Measurements from ENCODE around the gene MAN1B1.
A peak's percentile ranks its signal among the peaks of the same experiment; 100 is the strongest.

MAN1B1 gene

DNA sequence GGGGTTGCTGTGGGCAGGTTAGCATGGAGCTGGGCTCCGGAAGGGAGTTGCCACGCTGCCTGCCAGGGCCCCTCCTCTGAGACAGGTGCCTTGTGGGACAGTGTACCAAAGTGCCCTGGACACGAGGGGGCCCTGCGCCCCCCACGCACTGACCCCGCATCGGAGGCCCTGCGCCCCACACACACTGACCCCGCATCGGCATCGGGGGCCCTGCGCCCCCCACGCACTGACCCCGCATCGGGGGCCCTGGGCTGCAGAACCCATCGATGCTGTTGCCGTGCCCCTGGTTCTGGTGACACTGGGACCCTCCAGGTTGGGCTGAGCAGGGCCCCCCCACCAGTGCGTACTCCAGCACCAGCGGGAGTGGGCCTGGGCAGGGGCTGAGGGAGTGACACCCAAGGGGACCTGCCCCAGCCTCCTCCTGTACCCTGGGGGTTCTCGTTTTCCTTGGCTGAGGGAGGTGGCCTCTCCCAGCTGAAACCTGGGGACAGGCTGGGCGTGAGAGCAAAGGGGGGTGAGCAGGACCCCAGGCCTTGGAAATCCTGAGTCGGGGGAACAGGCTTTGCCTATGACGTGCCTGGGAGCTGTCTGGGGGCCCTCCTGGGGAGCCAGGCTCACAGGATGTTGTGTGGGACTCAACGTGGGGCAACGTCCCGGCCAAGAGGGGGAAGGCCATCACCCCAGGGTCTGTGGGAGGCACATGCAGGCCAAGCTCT is 23.3 kb upstream of the MAN1B1 start:
- no peak for TF ChIP-seq POLR2AphosphoS5 (IDR thresholded peaks at IDR 0.05; ENCODE audit: low read depth, low read length)
- TF ChIP-seq SIN3A (IDR thresholded peaks at IDR 0.05; ENCODE audit: borderline replicate concordance, insufficient read depth, low read length), result no peak
- TF ChIP-seq, protein P1, sequence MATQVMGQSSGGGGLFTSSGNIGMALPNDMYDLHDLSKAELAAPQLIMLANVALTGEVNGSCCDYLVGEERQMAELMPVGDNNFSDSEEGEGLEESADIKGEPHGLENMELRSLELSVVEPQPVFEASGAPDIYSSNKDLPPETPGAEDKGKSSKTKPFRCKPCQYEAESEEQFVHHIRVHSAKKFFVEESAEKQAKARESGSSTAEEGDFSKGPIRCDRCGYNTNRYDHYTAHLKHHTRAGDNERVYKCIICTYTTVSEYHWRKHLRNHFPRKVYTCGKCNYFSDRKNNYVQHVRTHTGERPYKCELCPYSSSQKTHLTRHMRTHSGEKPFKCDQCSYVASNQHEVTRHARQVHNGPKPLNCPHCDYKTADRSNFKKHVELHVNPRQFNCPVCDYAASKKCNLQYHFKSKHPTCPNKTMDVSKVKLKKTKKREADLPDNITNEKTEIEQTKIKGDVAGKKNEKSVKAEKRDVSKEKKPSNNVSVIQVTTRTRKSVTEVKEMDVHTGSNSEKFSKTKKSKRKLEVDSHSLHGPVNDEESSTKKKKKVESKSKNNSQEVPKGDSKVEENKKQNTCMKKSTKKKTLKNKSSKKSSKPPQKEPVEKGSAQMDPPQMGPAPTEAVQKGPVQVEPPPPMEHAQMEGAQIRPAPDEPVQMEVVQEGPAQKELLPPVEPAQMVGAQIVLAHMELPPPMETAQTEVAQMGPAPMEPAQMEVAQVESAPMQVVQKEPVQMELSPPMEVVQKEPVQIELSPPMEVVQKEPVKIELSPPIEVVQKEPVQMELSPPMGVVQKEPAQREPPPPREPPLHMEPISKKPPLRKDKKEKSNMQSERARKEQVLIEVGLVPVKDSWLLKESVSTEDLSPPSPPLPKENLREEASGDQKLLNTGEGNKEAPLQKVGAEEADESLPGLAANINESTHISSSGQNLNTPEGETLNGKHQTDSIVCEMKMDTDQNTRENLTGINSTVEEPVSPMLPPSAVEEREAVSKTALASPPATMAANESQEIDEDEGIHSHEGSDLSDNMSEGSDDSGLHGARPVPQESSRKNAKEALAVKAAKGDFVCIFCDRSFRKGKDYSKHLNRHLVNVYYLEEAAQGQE (IDR thresholded peaks at IDR 0.05; ENCODE audit: insufficient read depth in 1 of 2, low read depth in 2 of 2, low read length in 2 of 2), result no peak
- TF ChIP-seq FOXP2 (optimal IDR thresholded peaks at IDR 0.05; ENCODE audit: borderline replicate concordance, extremely low read depth, extremely low read length, insufficient read depth), result no peak
- no peak for TF ChIP-seq TAF1 (IDR thresholded peaks at IDR 0.05; ENCODE audit: borderline replicate concordance, insufficient read depth, low read length)

DNA sequence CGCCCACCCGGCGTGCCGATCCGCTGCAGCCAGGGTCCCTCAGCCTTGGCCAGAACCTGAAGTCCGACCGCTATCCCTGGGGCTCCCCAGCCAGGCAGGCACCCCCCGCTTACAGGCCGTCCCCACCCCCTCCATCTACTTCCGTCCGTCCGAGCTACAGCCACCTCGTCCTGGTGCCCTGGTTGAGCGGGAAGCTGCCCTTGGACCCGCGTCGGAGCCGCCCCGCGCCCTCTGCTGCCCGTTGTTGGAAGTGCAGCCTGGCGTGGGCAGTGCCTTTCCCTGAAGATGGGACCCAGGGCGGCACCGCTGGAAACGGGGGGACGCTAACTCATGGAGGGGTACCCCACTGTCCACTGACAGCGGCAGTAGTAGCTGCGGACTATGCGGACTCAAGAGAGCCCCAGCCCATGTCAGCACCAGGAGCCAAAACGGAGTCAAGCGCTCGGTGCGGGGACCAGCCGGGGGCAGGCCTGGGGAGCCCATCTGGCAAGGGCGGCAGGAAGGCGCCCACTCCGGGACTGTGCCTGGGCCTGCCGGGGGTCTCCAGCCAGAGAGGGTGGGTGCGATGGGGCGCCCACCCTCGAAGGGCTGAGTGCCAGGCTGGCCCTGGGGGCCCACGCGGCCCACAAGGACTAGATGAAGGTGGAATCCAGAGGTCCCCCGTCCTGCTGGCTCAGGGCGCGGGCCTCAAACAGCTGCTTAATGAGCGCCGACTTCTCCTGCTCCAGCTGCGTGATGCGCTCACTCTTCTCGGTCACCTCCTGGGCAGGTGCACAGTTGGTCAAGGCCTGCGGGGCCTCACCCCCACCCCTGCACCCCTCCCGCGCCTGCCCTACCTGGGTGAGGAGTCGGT is 22.5 kb upstream of the MAN1B1 start:
- TF ChIP-seq SIN3A (IDR thresholded peaks at IDR 0.05; ENCODE audit: borderline replicate concordance, insufficient read depth, low read length), result no peak
- TF ChIP-seq, protein P1 (IDR thresholded peaks at IDR 0.05; ENCODE audit: insufficient read depth in 1 of 2, low read depth in 2 of 2, low read length in 2 of 2), result peak; percentile 71 to 74

DNA sequence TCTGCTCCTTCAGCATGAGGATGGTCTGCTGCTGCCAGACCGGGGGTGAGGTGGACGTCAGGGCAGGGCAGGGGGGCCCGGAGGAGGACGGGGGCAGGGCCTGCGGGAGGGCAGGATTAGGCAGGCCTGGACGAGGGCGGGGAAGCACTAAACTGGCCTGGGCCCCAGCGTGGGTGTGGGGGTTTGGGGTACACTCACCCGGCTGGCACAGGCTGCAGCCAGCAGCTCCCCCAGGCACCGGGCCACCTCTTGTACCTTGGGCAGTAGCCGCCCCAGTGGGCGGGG is 22.0 kb upstream of the MAN1B1 start:
- TF ChIP-seq TAF1 (IDR thresholded peaks at IDR 0.05; ENCODE audit: borderline replicate concordance, insufficient read depth, low read length) (no peak), SIN3A (IDR thresholded peaks at IDR 0.05; ENCODE audit: borderline replicate concordance, insufficient read depth, low read length) (no peak), POLR2AphosphoS5 (IDR thresholded peaks at IDR 0.05; ENCODE audit: low read depth, low read length) (no peak), FOXP2 (optimal IDR thresholded peaks at IDR 0.05; ENCODE audit: borderline replicate concordance, extremely low read depth, extremely low read length, insufficient read depth) (no peak)
- TF ChIP-seq, protein P1 (IDR thresholded peaks at IDR 0.05; ENCODE audit: insufficient read depth in 1 of 2, low read depth in 2 of 2, low read length in 2 of 2), result no peak

DNA sequence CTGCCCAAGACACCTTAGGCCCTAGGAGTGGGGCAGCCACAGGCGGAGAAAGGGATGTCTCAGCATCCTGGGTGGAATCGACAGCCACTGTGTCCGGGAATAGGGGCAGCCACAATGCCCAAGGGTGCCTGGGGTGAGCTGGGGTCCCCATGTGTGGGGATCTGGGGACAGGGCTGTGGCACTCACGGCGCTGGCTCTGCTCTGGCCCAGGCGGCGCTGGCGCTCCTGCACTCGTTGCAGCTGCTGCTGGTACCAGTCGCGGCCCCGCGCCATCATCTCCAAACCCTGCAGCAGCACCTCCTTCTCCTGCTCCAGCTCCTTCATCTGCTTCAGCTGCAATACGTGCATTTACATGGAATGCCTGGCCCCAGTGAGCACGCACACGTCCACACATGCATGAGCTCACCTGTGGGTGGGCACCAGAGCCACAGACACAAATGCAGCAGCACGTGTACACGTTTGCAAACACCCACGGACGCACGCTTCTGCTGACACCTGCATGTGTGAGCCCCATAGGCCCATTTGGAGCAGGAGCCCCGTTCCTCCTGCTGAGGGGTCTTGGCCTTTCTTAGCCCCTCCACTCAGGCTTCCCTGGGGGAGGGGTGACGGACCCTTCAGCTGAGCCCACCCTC is 21.3 kb upstream of the MAN1B1 start:
- TF ChIP-seq FOXP2 (optimal IDR thresholded peaks at IDR 0.05; ENCODE audit: borderline replicate concordance, extremely low read depth, extremely low read length, insufficient read depth), result no peak
- no peak for TF ChIP-seq POLR2AphosphoS5 (IDR thresholded peaks at IDR 0.05; ENCODE audit: low read depth, low read length)
- TF ChIP-seq SIN3A (IDR thresholded peaks at IDR 0.05; ENCODE audit: borderline replicate concordance, insufficient read depth, low read length), result no peak
- TF ChIP-seq, protein P1 (IDR thresholded peaks at IDR 0.05; ENCODE audit: insufficient read depth in 1 of 2, low read depth in 2 of 2, low read length in 2 of 2), result no peak
- no peak for TF ChIP-seq TAF1 (IDR thresholded peaks at IDR 0.05; ENCODE audit: borderline replicate concordance, insufficient read depth, low read length)
